GM13977 (cell line): ENCODE data around the gene ECI2.
A peak's percentile ranks its signal among the peaks of the same experiment; 100 is the strongest.

ENCODE experiments used
- DNase-seq: peaks from one replicate; pipeline ENCODE4 v3.0.0; 2012; ENCODE audit warnings: low spot score
- CTCF ChIP-seq: IDR thresholded peaks from 2 replicates; pipeline ENCODE4 v1.5.1; 2012; ENCODE audit warnings: mild to moderate bottlenecking, control low read depth; ENCODE audit not compliant: insufficient read depth; ENCODE audit errors: extremely low read depth, missing control alignments
- in situ Hi-C: fragments of 300-500 bp; cut with MboI; formaldehyde crosslinking; loops from one replicate; pipeline ENCODE4 v1.12.0; 2022; ENCODE audit warnings: low sequenced_read_pairs, low pct_unique_long_range_greater_than_20kb, mixed read lengths, inconsistent platforms; ENCODE audit not compliant: unreplicated experiment

The ECI2 gene, protein sequence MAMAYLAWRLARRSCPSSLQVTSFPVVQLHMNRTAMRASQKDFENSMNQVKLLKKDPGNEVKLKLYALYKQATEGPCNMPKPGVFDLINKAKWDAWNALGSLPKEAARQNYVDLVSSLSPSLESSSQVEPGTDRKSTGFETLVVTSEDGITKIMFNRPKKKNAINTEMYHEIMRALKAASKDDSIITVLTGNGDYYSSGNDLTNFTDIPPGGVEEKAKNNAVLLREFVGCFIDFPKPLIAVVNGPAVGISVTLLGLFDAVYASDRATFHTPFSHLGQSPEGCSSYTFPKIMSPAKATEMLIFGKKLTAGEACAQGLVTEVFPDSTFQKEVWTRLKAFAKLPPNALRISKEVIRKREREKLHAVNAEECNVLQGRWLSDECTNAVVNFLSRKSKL

GRCh38 chr6:4134841-4135664 is at the start of gene ECI2:
TSS of gene ECI2 (minus strand) at chr6:4135575. CDS start at chr6:4135560, 15 bp downstream.
- no peak for TF ChIP-seq CTCF
- in situ Hi-C loops, result no loop called here
- DNase-seq, result peak; percentile 60

GRCh38 chr6:4180652-4181255 is 45.4 kb upstream of the ECI2 start:
- no peak for TF ChIP-seq CTCF
- in situ Hi-C loops, result no loop called here
- DNase-seq, result no peak

- TF ChIP-seq CTCF, result no peak
- in situ Hi-C loops, result no loop called here
- DNase-seq, result no peak
These were observed 44.7 kb upstream of the ECI2 start for GRCh38 chr6:4179960-4180651.

- in situ Hi-C loops, result no loop called here
- no peak for DNase-seq
- TF ChIP-seq CTCF, result no peak
These were observed 43.5 kb upstream of the ECI2 start for GRCh38 chr6:4178737-4179333.

GRCh38 chr6:4176907-4177306 is 41.5 kb upstream of the ECI2 start:
- no peak for TF ChIP-seq CTCF
- in situ Hi-C loops, result no loop called here
- no peak for DNase-seq
